Heart left ventricle (tissue), 16 donors: ENCODE results near the gene SOD3. TPM values are rescaled to one million over a fixed set of nuclear protein-coding genes. Genes with fewer than 3 reads are reported as not detected.
A peak's percentile ranks its signal among the peaks of the same experiment; 100 is the strongest.

ENCODE experiments used
- ATAC-seq, 4 donors: fragments of 200-7000 bp; cut with Tn5 transposase; one replicate each; pipeline ENCODE4 v1.9.1; 2020 to 2022; ENCODE audit warnings: moderate library complexity in 4 of 4, mild to moderate bottlenecking in 3 of 4, moderate number of reproducible peaks in 1 of 4
- DNase-seq, 5 donors: peaks; one replicate each; pipeline ENCODE4 v3.0.0-alpha.2; 2020
- H3K27ac ChIP-seq, 12 donors: fragments of 200-600 bp; sonication (generic) in 4 of 12; one replicate each; pipeline versions ENCODE4 v1.5.0 to v1.8.0; 2016 to 2022; ENCODE audit warnings: mild to moderate bottlenecking in 2 of 12
- H3K27me3 ChIP-seq, 9 donors: fragments of 200-600 bp; sonication (generic) in 2 of 9; one replicate each; pipeline versions ENCODE4 v1.5.1 to v1.8.0; 2016 to 2022; ENCODE audit warnings: mild to moderate bottlenecking in 3 of 9
- H3K36me3 ChIP-seq, 9 donors: fragments of 200-600 bp; sonication (generic) in 2 of 9; one replicate each; pipeline versions ENCODE4 v1.5.0 to v1.8.0; 2018 to 2022; ENCODE audit warnings: mild to moderate bottlenecking in 2 of 9
- H3K4me1 ChIP-seq, 12 donors: fragments of 200-600 bp; sonication (generic) in 4 of 12; one replicate each; pipeline versions ENCODE4 v1.5.0 to v1.8.0; 2016 to 2022; ENCODE audit warnings: mild to moderate bottlenecking in 3 of 12
- H3K4me3 ChIP-seq, 12 donors: fragments of 200-600 bp; sonication (generic) in 4 of 12; one replicate each; pipeline versions ENCODE4 v1.5.0 to v1.8.0; 2017 to 2022; ENCODE audit warnings: mild to moderate bottlenecking in 9 of 12, moderate library complexity in 4 of 12
- H3K9me3 ChIP-seq, 12 donors: fragments of 200-600 bp; sonication (generic) in 4 of 12; one replicate each; pipeline versions ENCODE4 v1.5.0 to v1.8.0; 2016 to 2022; ENCODE audit warnings: mild to moderate bottlenecking in 1 of 12
- CTCF ChIP-seq, 12 donors: fragments of 200-600 bp; sonication (generic) in 4 of 12; IDR thresholded peaks; one replicate each; pipeline versions ENCODE4 v1.5.0 to v1.8.0; 2018 to 2022; ENCODE audit warnings: antibody characterized with exemption in 12 of 12, mild to moderate bottlenecking in 5 of 12
- POLR2A ChIP-seq, 2 donors: fragments of 450-650 bp; IDR thresholded peaks; one replicate each; pipeline ENCODE4 v1.6.1; 2017; ENCODE audit warnings: antibody characterized with exemption in 2 of 2, mild to moderate bottlenecking in 2 of 2, moderate library complexity in 2 of 2
- WGBS, 4 donors: extraction: QIAGEN DNeasy Blood & Tissue Kit in 2 of 4; methylation state at CpG; one replicate each; pipeline versions ENCODE4 v1.1.5 to v1.1.7; 2013 to 2018; 5-methylcytosine and 5-hydroxymethylcytosine counted together
- intact Hi-C, 10 donors: fragments of 100-400 bp; cut with DNase I; formaldehyde crosslinking; loops; one replicate each; pipeline versions ENCODE4 v1.11.1 to v1.14.2; 2022
- polyA plus RNA-seq, 2 donors: library from polyadenylated mRNA; stranded (reverse); fragments of 200-250 nt; gene quantifications; one replicate each; pipeline ENCODE4 v1.2.3, GENCODE V29; 2013
- total RNA-seq, 9 donors: library from RNA; depleted of rRNA in 2 of 9; stranded (reverse); fragments of >200 nt in 2 of 9; fragmentation: NEBNext Ultra II Directional in 3 of 9; extraction: Animal tissue kit (Norgen Biotek cat#: 25700) in 3 of 9; gene quantifications; one replicate each; pipeline versions ENCODE4 v1.1.0 to v1.2.4, GENCODE V29; 2016 to 2023
- donor health status: ischemic (EF 13 %, LVEDD 7.1; RV severe dilation, severe dysfunction).
- donor health status: healthy with polysubstance abuse.
- donor health status: DM: no; HTN: yes; CAD: no.
- donor health status: DM: no; HTN: no; CAD: no.
- donor health status: ischemic (EF 25% LVEDD 6.9; RV normal size, moderate dysfunction).
- donor health status: ischemic (EF 25% LVEDD 5.7; RV mildly dilated, moderate dysfunction).
- donor health status: healthy.
- donor health status: DM: yes; HTN: yes; CAD: no.
- donor health status: ischemic (EF 35%, LVEDD 5.7; RV mildly dilated, moderate dysfunction).
- donor health status: nonischemic (EF 11% LVEDD 7.7; RV severe dilation, severe dysfunction).
- donor health status: DM: yes; HTN: yes; CAD: no.
- donor health status: PGD.
- donor health status: ischemic (EF 29% LVEDD 5.4; RV normal size, mild dysfunction).
- donor health status: nonischemic (EF 23%, LVEDD 6.1; RV moderate dilation, normal function).

Gene SOD3
- total and polyA plus RNA-seq, 11 donors = 11.7 to 110 (median 37.6) TPM

GRCh38 chr4:24778464-24779225 is 16.7 kb upstream of the SOD3 start:
- H3K27ac ChIP-seq = peak overlapping the region in 5 of 12 donors; percentile 1 to 62 (median 52)
- H3K4me1 ChIP-seq = peaks cover 0 to 39% (median 16%) of the 10 kb centered on the region in 12 donors
- DNase-seq (peak in 1 of 5 donors; percentile 18), ATAC-seq (peak; percentile 59 to 85 (median 73))
- no peaks in the 10 kb centered on the region for H3K9me3 ChIP-seq
- no peaks in the 10 kb centered on the region for H3K36me3 ChIP-seq
- H3K4me3 ChIP-seq = no peak overlapping the region
- 50 to 55% (median 53%) methylated on average over 3 of the region's 3 CpGs for WGBS, 4 donors
- intact Hi-C loops = no loop called here
- TF ChIP-seq CTCF (IDR thresholded peaks at IDR 0.05) (no peak), POLR2A (IDR thresholded peaks at IDR 0.05) (no peak)
- no peaks in the 10 kb centered on the region for H3K27me3 ChIP-seq

- no peaks in the 10 kb centered on the region for H3K36me3 ChIP-seq
- H3K27me3 ChIP-seq = no peaks in the 10 kb centered on the region
- peaks cover 0 to 2% (median 0%) of the 10 kb centered on the region in 12 donors for H3K9me3 ChIP-seq
- ATAC-seq (no peak), DNase-seq (no peak)
- TF ChIP-seq POLR2A (IDR thresholded peaks at IDR 0.05) (no peak), CTCF (IDR thresholded peaks at IDR 0.05) (no peak)
- H3K4me3 ChIP-seq = no peak overlapping the region
- peak overlapping the region in 1 of 12 donors; percentile 69 for H3K27ac ChIP-seq
- WGBS, 4 donors = 77 to 100% (median 93%) methylated on average over 2 of the region's 2 CpGs
- intact Hi-C loops = no loop called here
- peaks cover 0 to 39% (median 16%) of the 10 kb centered on the region in 12 donors for H3K4me1 ChIP-seq
These were observed 14.4 kb upstream of the SOD3 start for GRCh38 chr4:24780936-24781495.

- H3K4me1 ChIP-seq = peaks cover 0 to 39% (median 16%) of the 10 kb centered on the region in 12 donors
- H3K4me3 ChIP-seq = no peak overlapping the region
- ATAC-seq = peak; percentile 28 to 68 (median 52)
- WGBS, 4 donors = 30 to 31% (median 31%) methylated on average over 6 of the region's 6 CpGs
- H3K9me3 ChIP-seq = peaks cover 0 to 12% (median 0%) of the 10 kb centered on the region in 12 donors
- TF ChIP-seq CTCF (IDR thresholded peaks at IDR 0.05) = no peak
- TF ChIP-seq POLR2A (IDR thresholded peaks at IDR 0.05) = no peak
- intact Hi-C loops = no loop called here
- peak overlapping the region in 9 of 12 donors; percentile 22 to 73 (median 43) for H3K27ac ChIP-seq
- no peaks in the 10 kb centered on the region for H3K36me3 ChIP-seq
- H3K27me3 ChIP-seq = no peaks in the 10 kb centered on the region
- peak in 1 of 5 donors; percentile 18 for DNase-seq
These were observed 13.2 kb upstream of the SOD3 start for GRCh38 chr4:24781999-24782745.

GRCh38 chr4:24783506-24783905 is 11.9 kb upstream of the SOD3 start:
- ATAC-seq = no peak
- H3K27ac ChIP-seq = no peak overlapping the region

More at GRCh38 chr4:24783506-24783905, 11.9 kb upstream of the SOD3 start:
- Histone ChIP-seq H3K27me3 (no peaks in the 10 kb centered on the region), H3K4me1 (peaks cover 0 to 33% (median 16%) of the 10 kb centered on the region in 12 donors), H3K9me3 (peaks cover 0 to 17% (median 0%) of the 10 kb centered on the region in 12 donors), H3K36me3 (no peaks in the 10 kb centered on the region), H3K4me3 (no peak overlapping the region)
- DNase-seq = no peak
- WGBS, 4 donors = 74 to 81% (median 79%) methylated on average over 3 of the region's 3 CpGs
- intact Hi-C loops = no loop called here
- TF ChIP-seq POLR2A (IDR thresholded peaks at IDR 0.05) = no peak
- no peak for TF ChIP-seq CTCF (IDR thresholded peaks at IDR 0.05)
